GM19438 (cell line): ENCODE measurements around the gene CAMK1D.
"Not testable (repeated sequence)": the region's sequence is repeated elsewhere in the genome, so short reads cannot be mapped to it uniquely, and the experiment has no call there.

ENCODE experiments used
- ATAC-seq: cut with Tn5 transposase; IDR thresholded peaks from one replicate; pipeline ENCODE4 v1.9.1; 2021; ENCODE audit warnings: low read depth; ENCODE audit not compliant: unreplicated experiment

CAMK1D gene

DNA sequence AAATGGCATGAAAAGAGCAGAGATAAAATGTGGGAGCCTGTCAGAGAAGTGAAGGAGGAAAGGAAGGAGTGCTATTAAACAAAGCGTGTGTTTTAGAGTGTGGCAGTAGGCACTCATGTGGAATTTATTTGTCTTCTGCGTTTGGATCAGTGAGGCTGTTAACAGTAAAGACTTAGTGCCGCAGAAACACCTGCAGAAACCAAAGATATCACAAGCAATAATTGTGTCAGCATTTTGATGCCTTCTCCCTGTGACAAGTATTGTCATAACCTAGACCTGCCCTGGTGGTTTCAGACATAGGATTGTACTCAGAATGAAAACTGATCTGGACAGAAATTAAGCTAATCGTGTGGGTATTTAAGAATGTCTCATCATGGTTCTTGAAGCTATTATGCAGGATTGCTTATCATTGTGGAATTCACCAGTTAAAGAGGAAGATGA is 191.0 kb downstream of the CAMK1D start:
- no peak for ATAC-seq

- no peak for ATAC-seq
Observed at GRCh38 chr10:12541446-12542067, 192.2 kb downstream of the CAMK1D start.

DNA sequence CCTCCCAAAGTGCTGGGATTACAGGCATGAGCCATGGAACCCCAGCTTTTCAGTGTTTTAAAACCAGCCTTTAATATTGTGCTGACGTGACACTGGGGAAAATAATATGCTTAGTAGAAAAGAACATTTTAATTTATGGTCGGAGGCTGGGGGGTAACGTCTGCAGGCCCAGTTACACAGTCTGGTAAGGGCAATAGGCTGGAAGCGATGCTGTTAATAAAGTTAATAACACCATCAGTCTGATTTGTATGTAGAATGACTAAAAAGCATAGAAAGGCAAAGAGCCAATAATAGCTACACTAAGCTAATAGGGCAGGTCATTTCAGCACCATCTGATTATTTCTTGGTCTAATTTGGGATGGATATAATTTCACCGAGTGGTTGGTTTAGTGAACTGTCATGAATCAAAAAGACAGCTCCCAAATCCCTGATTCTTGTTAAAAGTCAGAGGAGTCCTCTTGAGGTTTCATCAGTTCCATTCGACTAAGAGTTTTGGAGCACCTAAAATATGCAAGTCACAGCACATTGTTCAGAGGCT is 192.9 kb downstream of the CAMK1D start:
- ATAC-seq: no peak

- no peak for ATAC-seq
Observed at GRCh38 chr10:12543589-12543988, 194.2 kb downstream of the CAMK1D start.

DNA sequence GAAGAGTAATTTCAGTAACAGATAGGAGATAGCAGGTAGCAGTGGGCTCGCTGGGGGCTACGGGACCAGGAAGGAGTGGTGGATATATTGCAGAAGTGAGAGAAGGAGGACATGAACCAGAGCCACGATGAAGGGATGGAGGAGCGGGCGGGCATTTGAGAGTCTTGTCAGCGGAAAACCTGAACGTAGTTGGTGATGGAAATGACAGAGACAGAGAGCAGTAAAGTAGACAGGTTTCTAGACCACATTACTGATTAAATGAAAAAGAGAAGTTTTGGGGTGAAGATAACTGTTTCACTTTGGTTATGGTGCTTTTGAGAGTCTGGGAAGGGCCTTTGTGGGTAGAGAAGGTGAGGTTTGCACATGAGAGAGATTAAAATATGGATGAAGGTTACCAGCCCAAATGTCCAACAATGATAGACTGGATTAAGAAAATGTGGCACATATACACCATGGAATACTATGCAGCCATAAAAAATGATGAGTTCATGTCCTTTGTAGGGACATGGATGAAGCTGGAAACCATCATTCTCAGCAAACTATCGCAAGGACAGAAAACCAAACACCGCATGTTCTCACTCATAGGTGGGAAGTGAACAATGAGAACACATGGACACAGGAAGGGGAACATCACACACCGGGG is 196.9 kb downstream of the CAMK1D start:
- ATAC-seq: not testable (repeated sequence)

GRCh38 chr10:12547301-12547771 is 198.0 kb downstream of the CAMK1D start:
- no peak for ATAC-seq

- no peak for ATAC-seq
Observed at GRCh38 chr10:12549297-12549696, 199.9 kb downstream of the CAMK1D start.

- no peak for ATAC-seq
Observed at GRCh38 chr10:12550994-12551393, 201.6 kb downstream of the CAMK1D start.

GRCh38 chr10:12556039-12556438 is 206.7 kb downstream of the CAMK1D start:
- ATAC-seq: no peak

DNA sequence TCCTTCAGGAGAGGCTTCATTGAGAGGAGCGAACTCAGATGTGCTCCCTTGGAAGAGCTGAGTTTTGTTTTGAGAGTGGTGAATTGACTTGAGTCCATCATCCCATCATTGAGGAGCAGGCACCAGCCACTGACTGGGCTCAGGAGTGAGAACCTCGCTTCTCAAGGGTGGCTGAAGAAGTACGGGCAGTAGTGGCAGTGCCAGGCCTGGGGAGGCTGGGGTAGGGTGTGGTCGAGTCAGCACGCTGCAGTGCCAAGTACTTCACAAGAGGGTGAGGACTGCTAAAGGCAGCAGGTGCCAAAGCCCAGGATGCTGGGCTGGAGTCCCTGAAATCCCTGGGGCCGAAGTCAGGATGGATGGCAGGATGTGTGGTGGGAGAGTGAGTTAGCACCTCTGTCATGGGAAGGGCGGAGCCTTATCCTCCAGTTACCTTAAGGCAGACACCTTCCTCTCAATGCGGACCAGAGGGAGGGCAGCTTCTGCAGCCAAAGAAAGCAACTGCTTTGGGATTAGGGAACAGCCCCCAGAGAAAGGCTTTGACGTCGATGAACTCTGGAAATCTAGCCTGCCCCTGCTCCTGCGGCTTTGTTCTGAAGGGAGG is 210.3 kb downstream of the CAMK1D start:
- ATAC-seq: no peak

GRCh38 chr10:12561307-12561706 is 212.0 kb downstream of the CAMK1D start:
- no peak for ATAC-seq

- ATAC-seq: no peak
Observed at GRCh38 chr10:12561720-12562119, 212.4 kb downstream of the CAMK1D start.

GRCh38 chr10:12563489-12563888 is 214.1 kb downstream of the CAMK1D start:
- ATAC-seq: no peak

- ATAC-seq: no peak
Observed at GRCh38 chr10:12564173-12564572, 214.8 kb downstream of the CAMK1D start.

DNA sequence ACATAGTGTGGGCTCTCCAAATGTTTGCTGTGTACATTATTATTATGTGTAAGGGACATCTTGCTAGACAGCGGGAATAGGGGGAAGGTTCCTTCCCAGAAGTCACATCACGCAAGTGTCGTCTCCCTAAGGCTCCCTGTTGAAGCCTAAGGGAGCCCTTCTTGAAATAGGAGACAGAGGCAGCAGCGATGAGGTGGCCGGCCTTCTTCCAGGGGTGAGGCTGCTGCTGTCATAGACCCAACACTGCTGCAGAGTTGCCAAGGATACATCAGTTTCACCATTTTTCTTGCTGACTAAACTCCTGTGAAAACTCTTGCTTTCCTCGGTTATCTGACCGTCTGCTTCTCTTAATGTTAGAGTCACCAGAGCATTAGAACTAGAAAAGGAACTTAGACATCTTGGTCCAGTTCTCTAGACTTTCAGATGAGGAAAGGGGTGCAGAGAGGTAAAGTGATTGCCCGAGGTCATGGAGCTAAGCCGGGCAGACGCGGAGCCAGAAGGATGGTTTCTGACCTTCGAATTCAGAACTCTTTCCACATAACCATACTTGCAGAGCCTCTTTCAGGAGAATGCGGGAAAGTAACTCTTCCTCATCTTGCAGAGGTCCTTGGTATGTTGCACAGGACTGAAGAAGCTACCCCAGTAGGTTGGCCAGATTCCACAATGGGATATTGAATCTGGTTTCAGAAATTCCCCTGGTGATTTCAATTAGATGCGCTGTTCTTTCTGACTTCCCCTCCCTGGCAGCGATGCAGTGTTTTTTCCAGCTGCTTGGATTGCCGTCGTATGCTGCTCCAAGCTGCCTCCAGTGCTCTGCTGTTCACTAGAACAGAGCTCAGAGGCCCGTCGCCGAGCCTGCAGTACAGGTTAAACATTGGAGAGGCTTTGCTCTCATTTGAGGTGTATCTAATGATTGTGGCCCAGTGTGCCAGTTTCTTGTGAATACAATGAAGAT is 217.1 kb downstream of the CAMK1D start:
- no peak for ATAC-seq

- ATAC-seq: no peak
Observed at GRCh38 chr10:12568391-12569009, 219.2 kb downstream of the CAMK1D start.

- no peak for ATAC-seq
Observed at GRCh38 chr10:12572281-12572680, 222.9 kb downstream of the CAMK1D start.

- no peak for ATAC-seq
Observed at GRCh38 chr10:12577610-12578009, 228.3 kb downstream of the CAMK1D start.

DNA sequence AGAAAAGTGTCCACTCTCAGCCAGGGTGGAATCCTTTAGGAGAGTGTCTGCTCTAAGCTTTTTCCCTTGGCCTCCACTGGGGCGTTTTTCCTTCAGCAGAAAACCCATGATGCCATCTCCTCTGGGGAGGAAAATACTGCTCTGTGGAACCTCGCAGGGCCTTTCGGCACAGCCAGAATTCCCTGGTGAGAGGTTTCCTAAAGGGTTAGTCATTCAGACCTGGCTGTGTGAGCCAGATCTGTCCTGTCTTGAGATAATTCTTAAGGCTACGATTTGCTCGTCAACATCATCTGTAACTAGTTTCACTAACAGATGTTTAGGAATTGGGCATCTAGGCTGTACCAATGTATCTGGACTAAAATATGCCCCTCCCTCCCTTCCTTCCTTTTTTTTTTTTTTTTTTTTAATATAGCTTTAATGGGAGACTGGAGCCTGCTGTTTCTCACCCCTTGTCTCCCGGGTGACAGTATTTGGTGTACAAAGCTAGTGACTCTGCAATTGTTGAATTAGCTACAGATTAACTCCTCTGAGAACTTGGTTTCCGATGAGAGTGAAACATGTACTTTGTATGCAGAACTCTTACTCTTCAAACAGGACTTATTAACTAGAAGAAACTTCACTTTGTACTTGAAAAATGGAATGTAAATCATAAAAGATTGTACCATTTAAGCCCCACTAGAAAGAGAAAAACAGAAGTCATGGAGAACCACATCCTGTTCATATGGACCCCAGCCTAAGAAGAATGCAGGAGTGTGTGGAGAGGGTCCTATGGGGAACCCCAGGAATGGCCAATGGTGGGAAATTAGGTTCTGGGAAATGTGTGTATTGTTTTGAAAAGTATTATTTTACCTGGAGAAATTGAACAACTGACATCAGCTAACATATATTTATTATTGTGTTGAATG is 230.9 kb downstream of the CAMK1D start:
- ATAC-seq: peak; percentile 97
